ENCODE measurements around the gene LPXN. TPM values are rescaled to one million over a fixed set of nuclear protein-coding genes. Genes with fewer than 3 reads are reported as not detected.

The LPXN gene
- polyA plus RNA-seq, 1 experiment: 12.3 TPM

DNA sequence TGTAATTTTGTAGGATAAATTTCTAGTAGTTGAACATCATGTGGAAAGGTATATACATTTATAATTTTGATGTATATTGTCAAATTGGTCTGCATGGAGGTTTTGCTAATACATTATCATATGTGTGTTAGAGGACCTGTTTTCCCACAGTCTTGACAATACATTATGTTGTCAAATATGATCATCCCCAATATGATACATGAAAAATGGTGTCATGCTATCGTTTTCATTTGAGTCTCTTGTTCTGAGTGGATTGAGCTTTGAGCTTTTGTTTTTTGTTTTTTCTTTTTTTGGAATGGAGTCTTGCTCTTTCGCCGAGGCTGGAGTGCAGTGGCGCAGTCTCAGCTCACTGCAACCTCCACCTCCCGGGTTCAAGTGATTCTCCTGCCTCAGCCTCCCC lies 32.7 kb upstream of the LPXN start:
- CTCF ChIA-PET: no interaction called here
- no peak for DNase-seq (ENCODE audit: low read depth, low spot score)
- POLR2A ChIA-PET: no interaction called here
- Histone ChIP-seq H3K27ac (ENCODE audit: low read depth, low read length) (no peak overlapping the region), H3K9me3 (ENCODE audit: control insufficient read depth, insufficient read depth, low read length) (no peaks in the 10 kb centered on the region), H3K27me3 (ENCODE audit: control insufficient read depth, insufficient read depth, low read length) (no peaks in the 10 kb centered on the region), H3K4me3 (ENCODE audit: low read depth, low read length) (no peak overlapping the region)
- TF ChIP-seq, protein P1, sequence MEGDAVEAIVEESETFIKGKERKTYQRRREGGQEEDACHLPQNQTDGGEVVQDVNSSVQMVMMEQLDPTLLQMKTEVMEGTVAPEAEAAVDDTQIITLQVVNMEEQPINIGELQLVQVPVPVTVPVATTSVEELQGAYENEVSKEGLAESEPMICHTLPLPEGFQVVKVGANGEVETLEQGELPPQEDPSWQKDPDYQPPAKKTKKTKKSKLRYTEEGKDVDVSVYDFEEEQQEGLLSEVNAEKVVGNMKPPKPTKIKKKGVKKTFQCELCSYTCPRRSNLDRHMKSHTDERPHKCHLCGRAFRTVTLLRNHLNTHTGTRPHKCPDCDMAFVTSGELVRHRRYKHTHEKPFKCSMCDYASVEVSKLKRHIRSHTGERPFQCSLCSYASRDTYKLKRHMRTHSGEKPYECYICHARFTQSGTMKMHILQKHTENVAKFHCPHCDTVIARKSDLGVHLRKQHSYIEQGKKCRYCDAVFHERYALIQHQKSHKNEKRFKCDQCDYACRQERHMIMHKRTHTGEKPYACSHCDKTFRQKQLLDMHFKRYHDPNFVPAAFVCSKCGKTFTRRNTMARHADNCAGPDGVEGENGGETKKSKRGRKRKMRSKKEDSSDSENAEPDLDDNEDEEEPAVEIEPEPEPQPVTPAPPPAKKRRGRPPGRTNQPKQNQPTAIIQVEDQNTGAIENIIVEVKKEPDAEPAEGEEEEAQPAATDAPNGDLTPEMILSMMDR (IDR thresholded peaks at IDR 0.05; ENCODE audit: low read depth, low read length): no peak

DNA sequence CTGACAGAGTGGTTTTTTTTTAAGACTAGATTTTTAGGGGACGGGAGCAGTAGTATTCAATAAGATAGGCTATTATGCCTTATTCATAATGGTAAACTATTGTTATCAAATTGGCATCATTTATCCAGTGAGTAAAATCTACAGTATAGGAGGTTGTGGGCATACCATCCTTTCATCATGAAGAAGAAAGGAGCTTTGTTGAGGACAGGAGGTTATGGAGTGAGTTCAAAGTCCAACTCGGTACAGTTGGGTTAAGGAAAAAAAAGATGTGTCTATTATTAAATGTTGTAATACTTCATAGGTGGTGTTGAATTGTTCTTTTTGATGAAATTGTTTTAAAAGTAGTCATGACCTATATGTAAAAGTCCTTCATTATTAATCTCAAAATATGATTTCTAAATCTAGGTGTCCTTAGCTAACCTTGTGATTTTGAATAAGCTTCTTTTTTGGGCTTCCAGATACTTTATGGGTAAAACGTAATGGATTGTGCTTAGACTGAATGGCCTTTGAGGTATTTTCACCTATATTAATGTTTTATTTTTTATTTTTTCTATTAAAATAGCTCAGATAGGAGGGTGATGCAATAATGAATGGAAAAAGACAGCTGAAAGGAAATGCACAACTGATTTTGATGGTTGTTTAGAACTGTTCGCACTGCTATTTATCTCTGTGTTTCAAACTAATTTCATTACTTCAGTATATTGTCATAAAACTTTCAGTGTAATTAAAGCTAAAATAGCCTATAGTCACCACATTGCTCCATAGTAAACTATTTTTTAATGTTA lies 31.5 kb upstream of the LPXN start:
- ChIA-PET POLR2A (interaction anchor here (0.7 kb wide), 1 partner anchor 19 kb away, joined by 3 read pairs; no protein-coding TSS in a partner anchor), CTCF (interaction anchor here (0.8 to 1.6 kb wide), 5 partner anchors 22 to 47 kb away, joined by 3 to 9 read pairs (median 4); partner anchors contain the start of gene ZFP91)
- Histone ChIP-seq H3K27me3 (ENCODE audit: control insufficient read depth, insufficient read depth, low read length) (no peaks in the 10 kb centered on the region), H3K4me3 (ENCODE audit: low read depth, low read length) (no peak overlapping the region), H3K27ac (ENCODE audit: low read depth, low read length) (no peak overlapping the region), H3K9me3 (ENCODE audit: control insufficient read depth, insufficient read depth, low read length) (no peaks in the 10 kb centered on the region)
- DNase-seq (ENCODE audit: low read depth, low spot score): no peak
- TF ChIP-seq, protein P1 (IDR thresholded peaks at IDR 0.05; ENCODE audit: low read depth, low read length): no peak

DNA sequence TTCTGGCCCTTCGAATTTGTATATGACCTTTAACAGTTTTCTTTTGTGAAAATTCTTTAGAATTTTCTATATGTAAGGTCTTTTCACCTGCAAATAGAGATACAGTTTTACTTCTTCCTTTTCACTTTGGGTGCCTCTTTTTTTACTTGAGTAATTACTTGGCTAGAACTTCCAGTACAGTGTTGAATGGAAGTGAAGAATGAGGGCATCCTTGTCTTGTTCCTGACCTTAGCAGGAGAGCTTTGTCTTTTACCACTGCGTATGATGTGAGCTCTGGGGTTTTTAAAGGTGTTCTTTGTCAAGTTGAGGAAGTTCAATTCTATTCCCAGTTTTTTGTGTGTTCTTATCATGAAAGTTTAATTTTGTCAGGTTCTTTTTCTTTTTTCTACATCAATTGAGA lies 24.9 kb upstream of the LPXN start:
- H3K9me3 ChIP-seq (ENCODE audit: control insufficient read depth, insufficient read depth, low read length): no peaks in the 10 kb centered on the region
- no peaks in the 10 kb centered on the region for H3K27me3 ChIP-seq (ENCODE audit: control insufficient read depth, insufficient read depth, low read length)
- TF ChIP-seq, protein P1 (IDR thresholded peaks at IDR 0.05; ENCODE audit: low read depth, low read length): no peak
- ChIA-PET CTCF (interaction anchor here (0.6 to 3.2 kb wide), 2 partner anchors 24 to 29 kb away, joined by 3 to 16 read pairs; no protein-coding TSS in a partner anchor), POLR2A (no interaction called here)
- DNase-seq (ENCODE audit: low read depth, low spot score): no peak
- H3K4me3 ChIP-seq (ENCODE audit: low read depth, low read length): no peak overlapping the region
- no peak overlapping the region for H3K27ac ChIP-seq (ENCODE audit: low read depth, low read length)

DNA sequence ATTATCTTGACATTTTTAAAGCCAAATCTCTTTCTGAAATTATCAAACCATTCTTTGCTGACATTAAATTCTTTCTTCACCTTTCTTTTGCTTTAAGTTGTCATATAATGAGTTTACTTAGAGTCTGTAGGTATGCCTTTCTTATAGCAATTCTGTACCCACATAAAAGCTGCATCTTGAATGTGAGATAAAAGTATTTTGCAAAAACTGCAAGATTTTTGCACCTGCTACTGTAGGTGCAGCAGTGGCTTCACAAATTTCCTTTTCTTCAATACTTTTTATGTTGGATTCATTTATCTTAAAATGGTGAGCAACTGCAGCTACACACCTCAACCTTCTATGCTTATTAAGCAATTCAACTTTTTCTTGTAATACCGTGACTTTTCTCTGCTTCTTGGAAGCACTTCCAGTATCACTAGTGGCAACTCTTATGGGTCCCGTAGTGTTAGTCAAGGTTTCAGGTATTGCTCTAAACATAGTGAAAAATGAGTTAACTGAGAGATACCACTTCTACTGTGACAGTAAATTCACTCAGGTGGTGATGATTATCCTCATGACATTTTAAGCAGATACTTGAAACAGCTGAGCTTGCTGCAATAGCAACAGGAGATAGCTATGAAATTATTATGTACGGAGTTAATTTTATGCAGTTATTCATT lies 22.0 kb upstream of the LPXN start:
- ChIA-PET POLR2A (no interaction called here), CTCF (interaction anchor here (1.4 to 1.6 kb wide), 4 partner anchors 21 to 74 kb away, joined by 3 to 8 read pairs (median 4); partner anchors contain the start of gene LPXN)
- TF ChIP-seq, protein P1 (IDR thresholded peaks at IDR 0.05; ENCODE audit: low read depth, low read length): no peak
- H3K27ac ChIP-seq (ENCODE audit: low read depth, low read length): no peak overlapping the region
- H3K4me3 ChIP-seq (ENCODE audit: low read depth, low read length): no peak overlapping the region
- no peaks in the 10 kb centered on the region for H3K27me3 ChIP-seq (ENCODE audit: control insufficient read depth, insufficient read depth, low read length)
- DNase-seq (ENCODE audit: low read depth, low spot score): no peak
- H3K9me3 ChIP-seq (ENCODE audit: control insufficient read depth, insufficient read depth, low read length): no peaks in the 10 kb centered on the region

DNA sequence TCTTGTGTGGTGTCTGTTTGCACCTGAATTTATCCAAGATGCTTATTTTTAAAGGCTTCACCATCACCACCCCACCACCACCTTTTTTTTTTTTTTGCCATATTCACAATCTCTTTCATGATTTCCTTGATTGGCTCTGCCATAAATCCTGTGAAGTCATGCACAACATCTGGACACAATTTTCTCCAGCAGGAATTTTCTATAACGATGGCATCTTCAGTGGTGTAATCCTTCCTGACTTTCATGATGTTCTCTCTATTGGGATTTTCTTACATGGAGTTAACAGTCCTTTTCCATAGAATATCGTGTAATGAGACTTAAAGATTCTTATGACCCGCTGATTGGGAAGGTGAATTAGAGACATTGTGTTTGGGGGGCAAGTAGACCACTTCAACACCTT lies 21.0 kb upstream of the LPXN start:
- H3K9me3 ChIP-seq (ENCODE audit: control insufficient read depth, insufficient read depth, low read length): no peaks in the 10 kb centered on the region
- TF ChIP-seq, protein P1 (IDR thresholded peaks at IDR 0.05; ENCODE audit: low read depth, low read length): no peak
- CTCF ChIA-PET: no interaction called here
- no peaks in the 10 kb centered on the region for H3K27me3 ChIP-seq (ENCODE audit: control insufficient read depth, insufficient read depth, low read length)
- no peak for DNase-seq (ENCODE audit: low read depth, low spot score)
- H3K4me3 ChIP-seq (ENCODE audit: low read depth, low read length): no peak overlapping the region
- H3K27ac ChIP-seq (ENCODE audit: low read depth, low read length): no peak overlapping the region
- POLR2A ChIA-PET: no interaction called here

Measured in AG04450 (cell line).